ENCODE results near the gene MIA3.

Gene MIA3

GRCh38 chr1:222644636-222644980 lies 26.7 kb downstream of the MIA3 start:
- TF ChIP-seq CTCF (IDR thresholded peaks at IDR 0.05; ENCODE audit: insufficient read depth, low read depth, low read length, missing control alignments) = no peak
- DNase-seq (ENCODE audit: low read depth) = peak; percentile 19
- peak overlapping the region; percentile 97 for H3K4me3 ChIP-seq (ENCODE audit: low read length)

- TF ChIP-seq CTCF (IDR thresholded peaks at IDR 0.05; ENCODE audit: insufficient read depth, low read depth, low read length, missing control alignments) = no peak
- no peak for DNase-seq (ENCODE audit: low read depth)
- no peak overlapping the region for H3K4me3 ChIP-seq (ENCODE audit: low read length)
These were observed 34.8 kb downstream of the MIA3 start for GRCh38 chr1:222652676-222653075.

- no peak for DNase-seq (ENCODE audit: low read depth)
- TF ChIP-seq CTCF (IDR thresholded peaks at IDR 0.05; ENCODE audit: insufficient read depth, low read depth, low read length, missing control alignments) = no peak
- H3K4me3 ChIP-seq (ENCODE audit: low read length) = no peak overlapping the region
These were observed 35.4 kb downstream of the MIA3 start for GRCh38 chr1:222653178-222653827.

- H3K4me3 ChIP-seq (ENCODE audit: low read length) = no peak overlapping the region
- no peak for DNase-seq (ENCODE audit: low read depth)
- TF ChIP-seq CTCF (IDR thresholded peaks at IDR 0.05; ENCODE audit: insufficient read depth, low read depth, low read length, missing control alignments) = no peak
These were observed 37.0 kb downstream of the MIA3 start for GRCh38 chr1:222654849-222655248.

- no peak for TF ChIP-seq CTCF (IDR thresholded peaks at IDR 0.05; ENCODE audit: insufficient read depth, low read depth, low read length, missing control alignments)
- DNase-seq (ENCODE audit: low read depth) = no peak
- H3K4me3 ChIP-seq (ENCODE audit: low read length) = no peak overlapping the region
These were observed 38.7 kb downstream of the MIA3 start for GRCh38 chr1:222656391-222657155.

GRCh38 chr1:222657899-222658298 lies 40.0 kb downstream of the MIA3 start:
- no peak for TF ChIP-seq CTCF (IDR thresholded peaks at IDR 0.05; ENCODE audit: insufficient read depth, low read depth, low read length, missing control alignments)
- DNase-seq (ENCODE audit: low read depth) = no peak

More at GRCh38 chr1:222657899-222658298, 40.0 kb downstream of the MIA3 start:
- no peak overlapping the region for H3K4me3 ChIP-seq (ENCODE audit: low read length)
